Esophagus muscularis mucosa (tissue), 4 donors: Measurements from ENCODE around the gene CHERP. TPM values are rescaled to one million over a fixed set of nuclear protein-coding genes. Genes with fewer than 3 reads are reported as not detected.

Experiments used
- DNase-seq: peaks from one replicate; pipeline ENCODE4 v3.0.0-alpha.2; 2017; ENCODE audit errors: extremely low spot score
- H3K27ac ChIP-seq, 4 donors: fragments of 200-600 bp; sonication (generic); replicated peaks in 1 of 4; 1 replicate in 3 of 4; 2 replicates in 1 of 4; pipeline ENCODE4 v1.5.1; 2016 to 2019; ENCODE audit warnings: mild to moderate bottlenecking in 1 of 4
- H3K27me3 ChIP-seq, 4 donors: fragments of 200-600 bp; sonication (generic); one replicate each; pipeline versions ENCODE4 v1.5.1 to v1.6.0; 2016 to 2019
- H3K36me3 ChIP-seq, 4 donors: fragments of 200-600 bp; sonication (generic); one replicate each; pipeline ENCODE4 v1.5.1; 2016 to 2019
- H3K4me1 ChIP-seq, 4 donors: fragments of 200-600 bp; sonication (generic); one replicate each; pipeline ENCODE4 v1.5.1; 2016 to 2019
- H3K4me3 ChIP-seq, 4 donors: fragments of 200-600 bp; sonication (generic); 1 replicate in 2 of 4; 2 replicates in 2 of 4; pipeline ENCODE4 v1.5.1; 2016 to 2019; ENCODE audit warnings: mild to moderate bottlenecking in 4 of 4, moderate library complexity in 1 of 4
- H3K9me3 ChIP-seq, 4 donors: fragments of 200-600 bp; sonication (generic); 1 replicate in 3 of 4; 2 replicates in 1 of 4; pipeline ENCODE4 v1.5.1; 2016 to 2019
- CTCF ChIP-seq, 3 experiments: fragments of 200-600 bp in 2 of 3; fragments of 450-650 bp in 1 of 3; sonication (generic) in 2 of 3; IDR thresholded peaks; one replicate each; pipeline ENCODE4 v1.5.1; 2017 to 2019; ENCODE audit warnings: antibody characterized with exemption in 3 of 3, mild to moderate bottlenecking in 2 of 3, moderate library complexity in 1 of 3
- EP300 ChIP-seq: sonication (generic); formaldehyde crosslinking; IDR thresholded peaks from one replicate; pipeline ENCODE4 v1.6.1; 2017; ENCODE audit warnings: antibody characterized with exemption
- POLR2A ChIP-seq: fragments of 450-650 bp; IDR thresholded peaks from one replicate; pipeline ENCODE4 v1.6.1; 2017; ENCODE audit warnings: antibody characterized with exemption, moderate library complexity, mild to moderate bottlenecking, low read depth
- POLR2AphosphoS5 ChIP-seq, 2 donors: sonication (generic); formaldehyde crosslinking; IDR thresholded peaks; one replicate each; pipeline ENCODE4 v1.6.1; 2017; ENCODE audit warnings: antibody characterized with exemption in 2 of 2
- WGBS: methylation state at CpG from one replicate; pipeline ENCODE4 v1.1.5; 2018; 5-methylcytosine and 5-hydroxymethylcytosine counted together
- intact Hi-C: fragments of 100-400 bp; cut with DNase I; formaldehyde crosslinking; loops from one replicate; pipeline ENCODE4 v1.15.1; 2023
- small RNA-seq, 3 donors: library from RNA; depleted of rRNA; stranded (forward); fragments of <200 nt; gene quantifications; one replicate each; pipeline ENCODE3, GENCODE V24; 2016
- total RNA-seq, 4 donors: library from RNA; depleted of rRNA; stranded (reverse); fragments of >200 nt; gene quantifications; one replicate each; pipeline versions ENCODE4 v1.1.0 to v1.2.1, GENCODE V29; 2016

CHERP gene
- total RNA-seq, 4 donors from 2014 or later = 9.1 to 18.0 (median 12.9) TPM

- H3K4me3 ChIP-seq = peak overlapping the region; percentile 81 to 99 (median 97)
- intact Hi-C loops = no loop called here
- H3K9me3 ChIP-seq = peaks cover 0 to 6% (median 2%) of the 10 kb centered on the region in 4 donors
- WGBS = 25% methylated on average over 7 of the region's 7 CpGs
- no peak for DNase-seq
- no peaks in the 10 kb centered on the region for H3K36me3 ChIP-seq
- H3K27me3 ChIP-seq = no peaks in the 10 kb centered on the region
- H3K4me1 ChIP-seq = peaks cover 51 to 61% (median 57%) of the 10 kb centered on the region in 4 donors
- H3K27ac ChIP-seq = peak overlapping the region in 3 of 4 donors; percentile 88 to 93 (median 89)
- no peak for TF ChIP-seq EP300
- TF ChIP-seq POLR2AphosphoS5 (IDR thresholded peaks at IDR 0.05) = no peak
- TF ChIP-seq POLR2A = no peak
- TF ChIP-seq CTCF (IDR thresholded peaks at IDR 0.05) = no peak
Observed at GRCh38 chr19:16470541-16470910, 71.7 kb downstream of the CHERP start.

Small RNA genes within 50 kb of the gene (small RNA-seq; reads per million reads assigned to genes)
- gene RN7SL146P = 0 to 0.08 (median 0) reads per million in 3 donors

Other genes starting within 250 kb of the CHERP start
- gene KLF2, start 217.6 kb downstream of the CHERP start, total RNA-seq = 10 to 100 TPM; 64.9 to 74.1 (median 68.5) TPM
- 10 to 100 TPM; 14.2 to 30.8 (median 18.0) TPM for gene EPS15L1, start 70.5 kb downstream of the CHERP start, total RNA-seq
- gene CALR3, start 46.3 kb downstream of the CHERP start, total RNA-seq = not detected
- gene C19orf44, start 46.0 kb downstream of the CHERP start, total RNA-seq = 10 to 100 TPM in 1 of 4 donors, 1 to 10 TPM in 3; 7.0 to 10.4 (median 8.5) TPM
- 10 to 100 TPM; 22.8 to 39.7 (median 34.0) TPM for gene SLC35E1, start 30.0 kb upstream of the CHERP start, total RNA-seq
- 10 to 100 TPM in 2 of 4 donors, 1 to 10 TPM in 2; 4.2 to 11.7 (median 8.8) TPM for gene MED26, start 85.8 kb upstream of the CHERP start, total RNA-seq
- 10 to 100 TPM; 58.5 to 85.0 (median 69.8) TPM for gene SMIM7, start 117.7 kb upstream of the CHERP start, total RNA-seq
- gene TMEM38A, start 118.7 kb upstream of the CHERP start, total RNA-seq = 10 to 100 TPM in 1 of 4 donors, 1 to 10 TPM in 3; 6.3 to 10.4 (median 7.7) TPM
- under 1 TPM; under 0.01 to 0.17 (median 0.06) TPM for gene NWD1, start 177.4 kb upstream of the CHERP start, total RNA-seq